NCI-H1092 treated with DMSO at 0.1 percent for 48 hours (cell line): ENCODE measurements around the gene SLC7A6.

Experiments
- DNase-seq: peaks from one replicate; lab custom pipeline; 2025; lab: John Stamatoyannopoulos, UW

SLC7A6 gene

GRCh38 chr16:68235108-68235886 is 29.0 kb upstream of the SLC7A6 start:
- no peak for DNase-seq

DNA sequence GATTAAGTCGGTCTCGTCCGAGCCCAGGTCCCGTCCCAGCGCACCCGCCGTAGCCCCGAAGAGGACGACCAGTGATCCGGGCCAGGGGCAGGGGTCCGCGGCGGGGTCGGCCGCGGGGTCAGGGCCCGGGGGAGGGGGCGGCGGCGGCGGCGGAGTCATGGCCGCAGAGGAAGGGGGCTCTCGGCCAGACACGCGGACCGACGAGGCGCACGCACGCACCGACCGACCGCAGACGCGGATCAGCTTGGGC is 28.5 kb upstream of the SLC7A6 start, which contains the start of gene ESRP2:
TSS of gene ESRP2 (minus strand) at position 241 of the 250 bp plus-strand sequence. CDS start at position 159, 82 bp downstream.
- DNase-seq: no peak

- DNase-seq: no peak
Observed at GRCh38 chr16:68236137-68236825, 28.0 kb upstream of the SLC7A6 start.

- DNase-seq: no peak
Observed at GRCh38 chr16:68236826-68237242, 27.5 kb upstream of the SLC7A6 start.

DNA sequence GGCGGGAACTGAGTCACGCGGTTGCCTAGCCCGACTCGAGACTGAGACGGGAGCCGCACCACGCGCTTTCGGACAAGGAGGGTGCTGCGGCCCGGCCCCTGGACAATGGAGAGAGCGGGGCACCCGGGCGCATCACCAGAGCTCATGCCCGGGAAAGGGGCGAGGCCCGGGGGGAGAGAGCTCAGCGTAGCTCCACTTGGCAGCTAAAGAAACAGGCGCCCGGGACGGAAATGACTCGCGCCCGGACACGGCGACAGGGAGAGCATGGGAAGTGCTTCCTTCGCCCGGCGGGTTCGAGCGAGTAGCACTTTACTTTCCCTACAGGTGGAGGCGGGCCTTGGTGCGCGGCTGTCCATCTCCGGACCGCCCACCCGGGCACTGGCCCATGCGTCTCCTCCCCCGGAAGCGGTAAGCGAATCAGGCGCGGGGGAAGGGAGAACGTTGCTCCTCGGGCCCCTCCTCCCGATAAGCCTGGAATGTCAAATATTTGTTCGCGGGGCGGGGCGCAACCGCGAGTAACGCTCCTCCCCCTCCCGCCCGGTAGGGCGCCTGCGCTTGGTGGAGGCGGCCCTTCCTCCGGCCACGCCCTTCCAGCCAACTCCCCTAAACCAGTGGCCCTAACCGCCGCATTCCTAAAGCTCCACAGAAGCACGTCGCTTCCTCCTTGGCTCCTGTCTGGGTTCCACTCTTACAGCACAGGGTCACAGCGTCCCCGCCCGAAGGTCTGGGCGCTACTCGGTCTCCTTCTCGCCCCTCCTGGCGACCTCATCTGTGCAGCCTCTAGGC is 26.9 kb upstream of the SLC7A6 start:
- DNase-seq: peak; percentile 96

DNA sequence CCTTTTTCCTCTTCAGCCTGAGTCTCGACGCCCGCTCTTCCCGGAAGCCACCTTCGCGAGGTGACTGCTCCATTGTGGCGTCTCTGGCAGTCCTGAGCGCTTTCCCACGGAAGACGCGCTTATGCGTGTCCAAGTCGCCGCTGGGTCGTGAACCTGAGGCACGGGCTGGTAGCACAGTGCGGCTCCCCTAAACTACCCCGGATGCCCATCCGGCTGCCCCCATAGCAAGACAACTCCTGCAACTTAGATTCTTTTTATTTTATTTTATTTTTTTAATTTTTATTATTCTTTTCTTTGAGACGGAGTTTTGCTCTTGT is 26.3 kb upstream of the SLC7A6 start:
- no peak for DNase-seq

DNA sequence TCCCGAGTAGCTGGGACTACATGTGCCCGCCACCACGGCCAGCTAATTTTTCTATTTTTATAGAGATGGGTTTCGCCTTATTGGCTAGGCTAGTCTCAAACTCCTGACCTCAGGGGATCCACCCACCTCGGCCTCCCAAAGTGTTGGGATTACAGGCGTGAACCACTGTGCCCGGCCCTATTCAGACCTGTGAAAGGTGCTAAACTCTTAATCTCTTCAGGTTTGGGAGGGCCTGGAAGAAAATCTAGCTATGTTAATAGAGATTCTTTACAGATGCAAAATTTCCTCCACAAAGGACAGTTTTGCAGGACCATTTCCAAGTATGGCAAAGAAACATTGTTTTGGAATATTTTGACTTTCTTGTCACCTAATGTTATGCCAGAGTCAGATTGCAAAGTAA is 22.2 kb upstream of the SLC7A6 start:
- no peak for DNase-seq

DNA sequence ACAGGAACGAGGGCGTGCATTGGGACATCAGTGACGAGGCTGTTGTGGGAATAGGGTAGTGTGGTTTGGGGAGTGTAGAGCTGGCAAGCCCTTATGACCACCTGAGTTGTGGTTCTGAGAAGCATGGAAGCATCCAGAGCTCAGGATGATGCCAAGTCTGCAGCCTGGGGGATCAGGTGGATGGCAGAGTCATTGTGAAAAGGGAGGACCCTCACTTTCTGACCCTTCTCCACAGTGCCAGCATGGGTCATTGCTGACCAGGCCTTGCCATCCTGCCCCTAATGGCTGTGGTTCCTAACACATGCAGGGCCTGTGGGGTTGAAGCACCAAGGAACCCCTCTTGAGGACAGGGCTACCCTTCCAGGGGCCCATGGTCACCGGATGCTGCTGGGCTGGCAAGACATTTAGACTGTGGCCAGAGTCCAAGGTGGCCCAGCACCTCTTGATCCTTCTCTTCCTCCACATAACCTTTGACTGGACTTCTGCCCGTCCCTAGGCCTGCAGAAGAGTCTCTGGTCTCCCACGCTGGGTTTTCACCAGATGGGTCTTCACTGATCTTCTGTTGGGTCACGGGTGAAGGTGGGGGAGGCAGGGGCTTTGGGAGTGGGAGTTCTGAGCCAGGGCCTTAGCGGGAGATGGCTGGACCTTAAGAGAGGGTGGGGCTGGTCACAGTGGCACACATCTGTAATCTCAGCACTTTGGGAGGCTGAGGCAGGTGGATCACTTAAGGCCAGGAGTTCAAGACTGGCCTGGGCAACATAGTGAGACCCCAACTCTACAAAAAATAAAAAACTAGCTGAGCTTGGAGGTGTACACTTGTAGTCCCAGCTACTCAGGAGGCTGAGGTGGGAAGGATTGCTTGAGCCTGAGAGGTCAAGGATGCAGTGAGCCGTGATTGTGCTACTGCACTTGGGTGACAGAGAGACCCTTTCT is 21.1 kb upstream of the SLC7A6 start:
- no peak for DNase-seq

DNA sequence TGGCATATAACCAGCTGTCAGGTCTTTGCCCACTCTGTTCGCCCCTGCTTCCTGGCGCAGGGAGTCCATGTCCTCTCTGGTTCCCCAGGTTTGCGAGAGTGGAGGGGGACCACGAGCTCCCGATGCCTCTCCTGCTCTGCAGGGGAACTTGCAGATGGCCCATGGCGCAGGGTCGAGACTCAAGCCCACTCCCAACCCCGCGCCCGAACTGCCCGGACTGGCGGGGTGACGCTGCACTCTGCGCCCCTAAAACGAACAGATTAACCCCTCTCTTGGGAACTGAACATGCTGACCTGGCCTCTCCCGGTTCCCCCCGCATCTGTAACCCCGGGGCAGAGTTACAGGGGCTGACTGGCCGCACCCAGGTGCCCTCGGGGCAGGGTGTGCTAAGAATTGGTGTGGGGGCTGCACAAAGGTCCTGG is 19.8 kb upstream of the SLC7A6 start:
- no peak for DNase-seq

DNA sequence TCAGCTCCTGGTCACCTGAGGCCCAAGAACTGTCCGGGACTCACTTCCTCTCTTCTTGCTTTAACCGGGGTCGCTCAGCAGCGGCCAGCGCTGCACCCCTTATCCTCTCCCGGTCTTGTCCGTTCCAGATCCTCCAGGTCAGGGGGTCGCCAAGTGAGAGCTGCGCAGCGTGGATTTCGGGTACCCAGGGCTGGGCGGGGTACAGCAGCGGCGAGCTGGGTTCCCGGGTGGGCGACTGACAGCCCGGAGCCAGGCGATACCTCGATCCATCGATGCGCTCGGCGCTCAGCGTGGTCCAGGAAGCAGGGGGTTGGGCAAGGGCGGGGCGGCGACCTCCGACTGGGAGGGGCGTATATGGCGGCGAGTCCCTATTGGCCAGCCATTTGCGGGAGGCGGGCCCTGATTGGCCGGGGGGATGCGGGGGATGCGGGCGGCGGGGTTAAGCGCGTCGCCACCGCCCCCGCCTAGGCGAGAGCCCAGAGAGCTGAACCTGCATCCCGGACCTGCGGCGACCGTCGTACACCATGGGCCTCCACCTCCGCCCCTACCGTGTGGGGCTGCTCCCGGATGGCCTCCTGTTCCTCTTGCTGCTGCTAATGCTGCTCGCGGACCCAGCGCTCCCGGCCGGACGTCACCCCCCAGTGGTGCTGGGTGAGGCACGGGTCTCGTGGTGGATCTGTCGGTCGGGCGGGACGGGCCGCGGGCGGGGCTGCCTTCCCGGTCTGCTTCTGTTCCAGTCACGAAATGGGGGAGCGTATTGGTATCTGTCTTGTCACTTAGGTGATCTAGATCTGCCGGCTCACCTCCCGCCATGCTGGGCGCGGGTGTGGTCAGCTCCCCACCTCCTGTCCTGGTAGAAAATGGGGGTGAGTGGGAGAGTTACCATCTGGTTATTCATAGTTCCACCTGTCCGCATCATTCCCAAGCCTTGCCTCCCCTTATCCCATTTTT is 19.1 kb upstream of the SLC7A6 start, which contains the start of gene PLA2G15:
TSS of gene PLA2G15 (plus strand) at position 471 of the 951 bp plus-strand sequence. CDS start at position 525, 54 bp downstream.
- peak; percentile 89 for DNase-seq

GRCh38 chr16:68246121-68246520 is 18.2 kb upstream of the SLC7A6 start:
- no peak for DNase-seq

DNA sequence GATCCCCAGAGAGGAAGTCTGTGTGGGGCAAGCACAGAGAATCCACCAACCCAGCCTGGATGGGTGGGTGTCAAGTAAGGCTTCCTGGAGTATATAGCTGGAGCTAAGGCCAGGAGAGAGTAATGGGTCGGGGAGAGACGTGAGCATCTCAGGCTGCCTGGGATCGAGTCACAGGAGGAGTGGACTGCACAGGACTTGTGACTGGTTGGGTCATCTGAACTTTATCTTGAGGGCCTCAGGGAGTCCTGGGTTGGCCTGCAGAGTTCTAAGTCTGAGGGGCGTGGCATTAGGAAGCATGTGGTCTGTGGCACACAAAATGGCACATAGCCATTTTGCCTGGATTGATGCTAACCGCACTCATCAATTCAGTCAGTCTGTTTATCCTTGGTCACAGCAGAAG is 17.7 kb upstream of the SLC7A6 start:
- no peak for DNase-seq

DNA sequence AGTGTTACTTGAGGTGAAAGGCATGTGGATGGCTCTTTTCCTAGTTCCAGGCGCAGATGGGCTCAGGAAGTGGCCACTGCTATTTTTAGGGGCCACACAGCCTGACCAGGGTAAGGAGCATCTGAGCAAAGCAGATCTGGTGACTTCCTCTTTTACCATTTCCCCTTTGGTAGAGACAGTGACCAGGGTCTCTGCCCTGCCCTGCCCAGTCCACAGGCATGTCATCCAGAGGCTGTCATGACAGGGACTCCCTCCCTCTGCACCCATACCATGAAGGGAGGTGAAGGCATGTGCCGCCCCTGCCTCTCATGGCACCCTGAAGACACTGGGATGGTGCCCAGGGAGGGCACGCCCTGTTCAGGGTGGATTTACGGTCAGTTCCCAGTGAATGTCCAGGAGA is 16.9 kb upstream of the SLC7A6 start:
- no peak for DNase-seq

GRCh38 chr16:68247932-68248331 is 16.4 kb upstream of the SLC7A6 start:
- DNase-seq: no peak

- DNase-seq: no peak
Observed at GRCh38 chr16:68249371-68249770, 15.0 kb upstream of the SLC7A6 start.

- no peak for DNase-seq
Observed at GRCh38 chr16:68250951-68251350, 13.4 kb upstream of the SLC7A6 start.

GRCh38 chr16:68251832-68252231 is 12.5 kb upstream of the SLC7A6 start:
- no peak for DNase-seq

- DNase-seq: no peak
Observed at GRCh38 chr16:68252383-68252782, 11.9 kb upstream of the SLC7A6 start.

DNA sequence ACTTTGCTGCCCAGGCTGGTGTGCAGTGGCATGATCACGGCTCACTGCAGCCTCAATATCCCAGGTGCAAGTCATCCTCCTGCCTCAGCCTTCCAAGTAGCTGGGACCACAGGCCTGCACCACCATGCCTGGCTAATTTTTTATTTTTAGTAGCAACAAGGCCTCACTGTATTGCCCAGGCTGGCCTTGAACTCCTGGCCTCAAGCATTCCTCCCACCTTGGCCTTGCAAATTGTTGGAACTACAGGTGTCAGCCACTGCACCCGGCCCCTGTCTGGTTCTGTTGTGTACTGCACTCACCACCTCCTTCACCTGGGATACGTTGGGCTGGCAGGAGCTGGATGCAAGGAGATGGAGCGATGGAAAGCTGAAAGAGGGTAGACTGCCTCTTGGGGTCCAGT is 10.6 kb upstream of the SLC7A6 start:
- no peak for DNase-seq

DNA sequence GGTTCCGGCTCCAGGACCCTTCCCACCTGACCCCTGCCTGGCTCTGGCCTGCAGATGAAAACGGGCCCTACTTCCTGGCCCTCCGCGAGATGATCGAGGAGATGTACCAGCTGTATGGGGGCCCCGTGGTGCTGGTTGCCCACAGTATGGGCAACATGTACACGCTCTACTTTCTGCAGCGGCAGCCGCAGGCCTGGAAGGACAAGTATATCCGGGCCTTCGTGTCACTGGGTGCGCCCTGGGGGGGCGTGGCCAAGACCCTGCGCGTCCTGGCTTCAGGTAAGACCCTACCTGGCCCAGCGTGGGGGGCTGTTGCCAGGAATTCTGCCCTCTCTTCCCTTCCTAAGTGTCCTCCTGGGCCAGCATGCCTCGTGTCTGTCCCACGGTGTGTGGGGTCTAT is 8.6 kb upstream of the SLC7A6 start:
- DNase-seq: no peak
